HG02623 (cell line): Measurements from ENCODE around the gene LRCH1.

Experiments used
- ATAC-seq: cut with Tn5 transposase; IDR thresholded peaks from one replicate; pipeline ENCODE4 v1.9.1; 2021; ENCODE audit warnings: moderate library complexity; ENCODE audit not compliant: unreplicated experiment

LRCH1 gene

DNA sequence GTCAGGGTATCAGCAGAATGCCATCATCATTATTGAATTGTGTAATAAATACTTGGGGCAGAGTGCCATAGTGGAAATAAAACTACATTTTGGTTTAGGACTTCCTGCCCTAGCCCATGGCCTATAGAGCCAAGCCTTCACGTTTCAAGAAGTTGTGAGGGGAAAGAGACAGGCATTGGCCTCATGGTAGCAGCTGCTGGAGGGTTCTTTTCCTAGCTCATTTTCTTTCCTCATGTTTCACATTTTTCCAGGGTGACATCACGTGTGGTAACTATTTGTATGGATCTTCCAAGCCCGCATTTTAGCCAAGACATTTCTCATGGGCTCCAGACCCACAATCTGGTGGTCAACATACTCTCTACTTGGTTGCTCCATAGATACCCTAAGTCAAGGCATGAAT lies 80.4 kb downstream of the LRCH1 start:
- ATAC-seq: no peak

DNA sequence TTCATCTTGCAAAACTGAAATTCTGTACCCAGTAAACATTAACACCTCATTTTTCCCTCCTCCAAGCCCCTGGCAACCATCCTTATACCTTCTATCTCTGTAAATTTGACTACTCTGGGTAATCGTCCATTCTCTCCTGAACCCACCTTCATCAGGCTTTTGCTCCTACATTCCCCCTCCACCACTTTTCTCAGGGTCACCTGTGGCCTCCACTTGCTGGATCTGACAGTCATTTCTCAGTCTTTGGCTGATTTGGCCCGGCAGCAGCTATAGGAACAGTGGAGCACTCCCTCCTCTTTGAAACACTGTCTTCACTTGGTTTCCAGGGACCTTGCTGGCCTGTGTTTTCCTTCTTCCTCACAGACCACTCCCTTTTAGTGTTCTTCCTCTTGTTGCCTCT lies 83.5 kb downstream of the LRCH1 start:
- no peak for ATAC-seq

- ATAC-seq: no peak
Observed at GRCh38 chr13:46637213-46637612, 84.2 kb downstream of the LRCH1 start.

DNA sequence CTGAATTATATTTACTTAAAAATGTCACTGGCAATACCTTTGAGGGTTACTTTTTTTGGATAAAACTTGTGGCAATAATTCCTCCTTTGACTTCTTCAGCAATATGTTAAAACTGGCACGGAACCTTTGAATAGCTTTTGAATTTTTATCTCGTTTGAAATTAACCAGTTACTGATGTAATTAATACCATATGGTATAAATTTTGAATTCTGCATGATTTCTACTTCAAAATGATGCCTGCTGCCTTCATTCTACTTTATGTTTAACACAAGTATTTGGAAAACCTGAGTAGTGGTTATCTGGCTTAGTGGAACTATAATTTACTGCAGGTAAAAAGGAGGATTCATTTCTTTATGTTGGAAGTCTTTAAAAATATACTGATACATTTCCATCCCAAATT lies 85.3 kb downstream of the LRCH1 start:
- no peak for ATAC-seq

DNA sequence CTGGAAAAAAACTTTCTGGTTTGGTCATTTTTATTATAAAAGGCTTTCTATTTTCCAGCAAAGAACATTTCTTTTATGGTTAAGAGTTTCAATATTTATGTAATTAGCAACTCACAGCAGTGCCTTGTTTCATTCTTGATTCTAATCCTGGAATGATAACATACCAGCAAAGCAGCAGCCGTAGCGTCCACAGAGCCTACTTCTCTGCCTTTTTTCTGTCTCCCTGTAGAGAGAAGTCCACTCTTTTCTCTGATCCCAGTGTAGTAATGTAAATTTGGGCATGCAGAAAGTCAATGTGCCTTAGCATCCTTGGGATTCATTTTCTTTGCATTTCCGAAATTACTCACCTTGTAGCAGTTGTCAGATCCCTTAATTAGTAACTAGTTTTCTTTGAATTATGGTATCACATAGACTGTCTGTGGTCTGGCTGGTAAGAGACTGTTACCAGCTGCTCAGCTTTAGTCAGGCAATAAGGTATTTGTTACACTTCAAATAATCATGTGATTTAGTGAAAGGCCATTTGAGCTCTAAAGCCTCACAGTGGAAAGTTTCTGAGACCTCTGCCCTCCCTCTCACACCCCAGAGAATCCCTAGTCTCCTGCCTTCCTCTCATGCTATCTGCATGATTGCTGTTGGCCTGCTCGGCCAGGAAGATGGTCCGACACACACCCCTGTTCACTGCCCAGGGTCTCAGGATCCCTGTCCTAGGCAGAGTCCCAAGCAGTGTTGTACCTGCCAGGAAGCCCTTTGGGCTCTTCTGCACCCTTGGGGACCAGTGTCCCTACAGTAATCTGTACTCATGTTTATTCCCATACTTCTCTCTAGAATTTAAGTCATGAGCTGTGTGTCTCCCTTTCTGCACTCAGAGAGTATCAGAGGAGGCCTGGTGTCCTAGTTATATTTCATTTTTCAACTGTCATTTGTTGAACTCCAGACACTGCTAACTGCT lies 86.3 kb downstream of the LRCH1 start:
- ATAC-seq: peak; percentile 79

GRCh38 chr13:46640843-46641242 lies 87.9 kb downstream of the LRCH1 start:
- no peak for ATAC-seq

- no peak for ATAC-seq
Observed at GRCh38 chr13:46641274-46642081, 88.5 kb downstream of the LRCH1 start.

DNA sequence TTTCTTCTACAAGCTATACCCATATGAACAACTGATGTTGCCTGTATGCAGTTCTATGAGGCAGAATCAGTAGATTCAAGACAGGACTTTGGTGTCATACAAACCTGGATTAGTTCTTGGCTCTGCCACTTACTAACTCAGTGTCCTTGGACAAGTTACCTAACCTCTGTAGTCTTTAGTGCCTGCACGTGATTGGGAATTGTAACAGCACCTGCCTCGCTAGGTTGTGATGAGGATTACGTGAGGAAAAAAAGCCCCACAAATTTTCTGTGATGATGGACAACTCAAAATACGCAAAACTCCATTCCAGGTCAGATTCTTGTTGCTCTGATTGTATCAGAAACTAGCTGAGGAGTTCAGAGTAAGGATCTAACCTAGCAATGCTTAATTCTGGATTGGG lies 89.3 kb downstream of the LRCH1 start:
- no peak for ATAC-seq

- ATAC-seq: no peak
Observed at GRCh38 chr13:46643165-46643777, 90.3 kb downstream of the LRCH1 start.

GRCh38 chr13:46644816-46645215 lies 91.8 kb downstream of the LRCH1 start:
- no peak for ATAC-seq

DNA sequence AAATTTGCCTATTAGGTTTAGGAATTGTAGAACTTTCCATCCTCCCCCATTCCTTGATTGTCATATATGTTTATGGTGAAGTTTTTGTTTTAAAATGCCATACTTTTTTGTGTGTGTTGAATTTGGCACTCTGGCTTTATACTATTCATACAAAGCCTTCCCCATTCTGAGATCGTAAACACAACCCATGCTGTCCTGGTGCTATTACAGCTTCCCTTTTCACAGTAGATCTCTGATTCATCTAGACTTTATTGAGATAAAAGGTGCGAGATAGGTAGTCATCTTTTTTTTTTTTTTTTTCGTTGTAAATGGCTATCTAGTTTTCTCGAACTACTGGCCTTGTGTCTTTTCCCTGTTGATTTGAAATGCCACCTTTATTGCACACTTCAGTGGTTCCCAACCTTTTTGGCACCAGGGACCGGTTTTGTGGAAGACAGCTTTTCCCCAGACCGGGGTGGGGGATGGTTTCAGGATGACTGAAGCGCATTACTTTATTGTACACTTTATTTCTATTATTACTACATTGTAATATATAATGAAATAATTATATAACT lies 94.6 kb downstream of the LRCH1 start:
- no peak for ATAC-seq

GRCh38 chr13:46648166-46648607 lies 95.2 kb downstream of the LRCH1 start:
- ATAC-seq: peak; percentile 88

- ATAC-seq: no peak
Observed at GRCh38 chr13:46649816-46650215, 96.8 kb downstream of the LRCH1 start.

GRCh38 chr13:46654951-46655350 lies 102.0 kb downstream of the LRCH1 start:
- ATAC-seq: no peak

- no peak for ATAC-seq
Observed at GRCh38 chr13:46655377-46656180, 102.6 kb downstream of the LRCH1 start.

DNA sequence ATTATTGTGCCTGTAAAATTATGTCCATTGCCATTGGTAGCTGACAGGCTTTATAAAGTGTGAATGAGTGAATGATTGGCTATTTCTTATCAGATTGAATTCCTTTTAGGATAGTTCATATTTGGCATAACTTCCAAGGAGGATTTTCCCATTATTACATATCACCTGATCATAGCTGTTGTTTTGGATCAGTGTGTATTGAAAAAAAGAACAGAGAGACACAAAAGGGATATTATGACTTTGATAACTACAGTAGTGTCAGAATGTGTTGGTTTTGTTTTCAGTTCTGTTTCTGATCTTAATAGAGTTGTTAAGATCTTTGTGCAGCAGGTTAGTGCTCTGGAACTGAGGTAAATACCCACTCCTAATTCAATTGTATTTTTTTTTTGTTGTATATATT lies 103.8 kb downstream of the LRCH1 start:
- ATAC-seq: peak; percentile 79

GRCh38 chr13:46659413-46660065 lies 106.6 kb downstream of the LRCH1 start:
- no peak for ATAC-seq

DNA sequence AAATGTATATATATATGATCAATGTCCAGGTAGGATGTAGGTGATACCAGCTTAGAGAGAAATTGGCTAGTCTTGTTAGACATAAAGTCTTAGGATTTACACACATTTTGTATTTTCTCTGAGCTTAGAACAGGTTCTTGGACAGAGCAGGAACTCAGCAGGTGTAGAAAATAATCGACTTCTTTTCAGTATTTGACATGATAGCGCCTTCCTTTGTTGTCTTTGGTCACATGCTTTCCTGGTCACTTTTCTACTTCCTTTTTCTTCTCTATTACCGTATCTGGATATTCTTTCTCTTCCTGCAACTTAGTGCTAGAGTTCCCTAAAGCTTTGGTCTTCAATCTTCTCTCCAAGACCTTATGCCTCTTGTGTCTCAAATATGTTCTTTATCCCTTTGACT lies 107.4 kb downstream of the LRCH1 start:
- no peak for ATAC-seq

GRCh38 chr13:46660857-46661256 lies 107.9 kb downstream of the LRCH1 start:
- ATAC-seq: no peak

DNA sequence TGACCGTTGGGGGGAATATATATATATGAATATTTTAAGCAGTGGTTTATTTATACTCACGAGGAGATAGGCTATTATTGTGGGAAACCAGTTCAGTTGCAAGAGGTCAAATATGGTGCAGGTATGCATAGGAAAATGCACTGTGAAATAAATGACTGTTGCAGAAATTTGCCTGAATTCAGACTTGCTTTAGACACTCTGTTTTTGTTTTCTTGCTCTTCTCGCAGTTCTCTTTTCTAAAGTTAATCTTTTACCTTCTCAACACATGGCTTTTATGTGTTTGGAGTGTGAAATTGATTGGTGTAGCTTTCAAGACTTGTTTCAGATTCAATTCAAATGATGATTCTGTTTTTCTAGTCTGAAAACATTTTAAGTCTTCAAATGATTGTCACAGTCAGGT lies 109.7 kb downstream of the LRCH1 start:
- ATAC-seq: peak; percentile 42
